Skeletal muscle tissue (tissue), 4 donors: ENCODE results near the gene CHST12. TPM values are rescaled to one million over a fixed set of nuclear protein-coding genes. Genes with fewer than 3 reads are reported as not detected.

Experiments
- H3K27ac ChIP-seq: one replicate; pipeline ENCODE4 v1.7.0; 2013; ENCODE audit warnings: mild to moderate bottlenecking, low read depth, low read length, inconsistent platforms
- H3K27me3 ChIP-seq, 3 donors: one replicate each; pipeline ENCODE4 v1.7.0; 2013; ENCODE audit warnings: low read length in 3 of 3; ENCODE audit not compliant: control insufficient read depth in 3 of 3, insufficient read depth in 3 of 3
- H3K36me3 ChIP-seq, 3 donors: one replicate each; pipeline ENCODE4 v1.7.0; 2013; ENCODE audit warnings: low read length in 3 of 3; ENCODE audit not compliant: control insufficient read depth in 3 of 3, insufficient read depth in 3 of 3
- H3K4me1 ChIP-seq, 3 donors: one replicate each; pipeline ENCODE4 v1.7.0; 2013; ENCODE audit warnings: low read length in 3 of 3, mild to moderate bottlenecking in 3 of 3; ENCODE audit not compliant: control insufficient read depth in 3 of 3, insufficient read depth in 3 of 3
- H3K4me3 ChIP-seq, 3 donors: one replicate each; pipeline ENCODE4 v1.7.0; 2013; ENCODE audit warnings: low read length in 3 of 3
- H3K9ac ChIP-seq, 3 donors: one replicate each; pipeline ENCODE4 v1.7.0; 2013; ENCODE audit warnings: low read length in 3 of 3, mild to moderate bottlenecking in 3 of 3, moderate library complexity in 2 of 3, low read depth in 1 of 3
- H3K9me3 ChIP-seq, 3 donors: one replicate each; pipeline ENCODE4 v1.7.0; 2013; ENCODE audit warnings: low read length in 3 of 3; ENCODE audit not compliant: control insufficient read depth in 3 of 3
- total RNA-seq: library from RNA; depleted of rRNA; stranded (reverse); fragments of >200 nt; gene quantifications from one replicate; pipeline ENCODE4 v1.2.3, GENCODE V29; 2014
- donor health status: Osteomylitis.

CHST12 gene
- total RNA-seq, 1 donor from 2014 or later, result 1.0 TPM

DNA sequence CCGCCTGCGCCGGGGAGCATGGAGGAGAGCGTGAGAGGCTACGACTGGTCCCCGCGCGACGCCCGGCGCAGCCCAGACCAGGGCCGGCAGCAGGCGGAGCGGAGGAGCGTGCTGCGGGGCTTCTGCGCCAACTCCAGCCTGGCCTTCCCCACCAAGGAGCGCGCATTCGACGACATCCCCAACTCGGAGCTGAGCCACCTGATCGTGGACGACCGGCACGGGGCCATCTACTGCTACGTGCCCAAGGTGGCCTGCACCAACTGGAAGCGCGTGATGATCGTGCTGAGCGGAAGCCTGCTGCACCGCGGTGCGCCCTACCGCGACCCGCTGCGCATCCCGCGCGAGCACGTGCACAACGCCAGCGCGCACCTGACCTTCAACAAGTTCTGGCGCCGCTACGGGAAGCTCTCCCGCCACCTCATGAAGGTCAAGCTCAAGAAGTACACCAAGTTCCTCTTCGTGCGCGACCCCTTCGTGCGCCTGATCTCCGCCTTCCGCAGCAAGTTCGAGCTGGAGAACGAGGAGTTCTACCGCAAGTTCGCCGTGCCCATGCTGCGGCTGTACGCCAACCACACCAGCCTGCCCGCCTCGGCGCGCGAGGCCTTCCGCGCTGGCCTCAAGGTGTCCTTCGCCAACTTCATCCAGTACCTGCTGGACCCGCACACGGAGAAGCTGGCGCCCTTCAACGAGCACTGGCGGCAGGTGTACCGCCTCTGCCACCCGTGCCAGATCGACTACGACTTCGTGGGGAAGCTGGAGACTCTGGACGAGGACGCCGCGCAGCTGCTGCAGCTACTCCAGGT lies 29.7 kb downstream of the CHST12 start:
- Histone ChIP-seq H3K36me3 (peaks cover 15 to 23% (median 21%) of the 10 kb centered on the region in 3 donors), H3K4me1 (peaks cover 0 to 5% (median 0%) of the 10 kb centered on the region in 3 donors), H3K27me3 (no peaks in the 10 kb centered on the region), H3K9ac (no peak overlapping the region), H3K9me3 (peaks cover 0 to 9% (median 0%) of the 10 kb centered on the region in 3 donors), H3K27ac (no peak overlapping the region), H3K4me3 (no peak overlapping the region)

DNA sequence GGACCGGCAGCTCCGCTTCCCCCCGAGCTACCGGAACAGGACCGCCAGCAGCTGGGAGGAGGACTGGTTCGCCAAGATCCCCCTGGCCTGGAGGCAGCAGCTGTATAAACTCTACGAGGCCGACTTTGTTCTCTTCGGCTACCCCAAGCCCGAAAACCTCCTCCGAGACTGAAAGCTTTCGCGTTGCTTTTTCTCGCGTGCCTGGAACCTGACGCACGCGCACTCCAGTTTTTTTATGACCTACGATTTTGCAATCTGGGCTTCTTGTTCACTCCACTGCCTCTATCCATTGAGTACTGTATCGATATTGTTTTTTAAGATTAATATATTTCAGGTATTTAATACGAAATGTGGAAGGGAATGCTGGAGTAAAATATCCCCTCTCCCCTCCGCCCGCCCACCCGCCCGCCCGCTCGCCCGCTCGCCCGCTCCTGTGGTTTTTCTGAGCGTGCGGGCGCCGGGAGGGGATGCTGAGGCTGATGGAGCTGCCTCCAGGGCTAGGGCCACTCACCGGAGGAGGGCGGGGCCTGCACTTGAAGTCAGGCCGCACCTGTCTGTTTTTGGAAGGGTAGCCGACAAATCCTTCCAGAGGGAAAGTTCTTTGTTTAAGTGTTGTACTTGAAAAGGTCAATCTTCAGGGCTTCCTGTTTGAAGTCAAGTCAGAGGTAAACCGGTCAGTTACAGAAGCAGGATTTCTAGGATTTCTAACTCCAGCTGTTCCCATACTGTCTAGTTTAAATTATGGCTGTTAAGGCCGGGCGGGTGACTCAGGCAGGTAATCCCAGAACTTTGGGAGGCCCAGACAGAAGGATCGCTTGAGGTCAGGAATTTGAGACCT lies 30.5 kb downstream of the CHST12 start:
- no peaks in the 10 kb centered on the region for H3K27me3 ChIP-seq
- no peak overlapping the region for H3K4me3 ChIP-seq
- H3K9me3 ChIP-seq, result peaks cover 0 to 9% (median 0%) of the 10 kb centered on the region in 3 donors
- no peak overlapping the region for H3K27ac ChIP-seq
- H3K36me3 ChIP-seq, result peaks cover 15 to 23% (median 21%) of the 10 kb centered on the region in 3 donors
- no peak overlapping the region for H3K9ac ChIP-seq
- peaks cover 0 to 9% (median 0%) of the 10 kb centered on the region in 3 donors for H3K4me1 ChIP-seq

DNA sequence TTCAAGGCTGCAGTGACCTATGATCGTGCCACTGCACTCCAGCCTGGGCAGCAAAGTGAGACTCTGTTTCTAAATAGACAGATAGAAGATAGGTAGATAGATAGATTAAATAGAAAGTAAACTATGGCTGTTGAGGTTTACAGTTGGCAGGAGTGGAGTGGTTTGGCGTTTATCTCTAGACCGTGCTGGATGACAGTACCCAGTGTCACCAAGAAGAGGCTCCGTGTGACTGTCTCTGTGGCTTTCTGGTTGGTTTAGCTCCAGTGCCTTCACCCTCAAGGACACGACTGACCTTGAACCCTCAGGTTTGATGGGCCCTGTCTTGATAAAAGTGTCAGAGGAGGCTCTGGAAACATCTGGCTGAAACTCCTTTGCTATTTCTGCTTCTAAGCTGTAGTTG lies 31.7 kb downstream of the CHST12 start:
- peaks cover 0 to 9% (median 0%) of the 10 kb centered on the region in 3 donors for H3K9me3 ChIP-seq
- no peak overlapping the region for H3K9ac ChIP-seq
- H3K27me3 ChIP-seq, result no peaks in the 10 kb centered on the region
- H3K4me1 ChIP-seq, result peaks cover 0 to 11% (median 0%) of the 10 kb centered on the region in 3 donors
- H3K36me3 ChIP-seq, result peaks cover 15 to 23% (median 21%) of the 10 kb centered on the region in 3 donors
- no peak overlapping the region for H3K4me3 ChIP-seq
- no peak overlapping the region for H3K27ac ChIP-seq

- Histone ChIP-seq H3K9me3 (peaks cover 0 to under 1% (median 0%) of the 10 kb centered on the region in 3 donors), H3K4me1 (peaks cover 0 to 13% (median 0%) of the 10 kb centered on the region in 3 donors), H3K9ac (no peak overlapping the region), H3K36me3 (peaks cover 15 to 23% (median 21%) of the 10 kb centered on the region in 3 donors), H3K27ac (no peak overlapping the region), H3K27me3 (no peaks in the 10 kb centered on the region), H3K4me3 (no peak overlapping the region)
Measured at GRCh38 chr7:2436341-2437104, 33.1 kb downstream of the CHST12 start.

DNA sequence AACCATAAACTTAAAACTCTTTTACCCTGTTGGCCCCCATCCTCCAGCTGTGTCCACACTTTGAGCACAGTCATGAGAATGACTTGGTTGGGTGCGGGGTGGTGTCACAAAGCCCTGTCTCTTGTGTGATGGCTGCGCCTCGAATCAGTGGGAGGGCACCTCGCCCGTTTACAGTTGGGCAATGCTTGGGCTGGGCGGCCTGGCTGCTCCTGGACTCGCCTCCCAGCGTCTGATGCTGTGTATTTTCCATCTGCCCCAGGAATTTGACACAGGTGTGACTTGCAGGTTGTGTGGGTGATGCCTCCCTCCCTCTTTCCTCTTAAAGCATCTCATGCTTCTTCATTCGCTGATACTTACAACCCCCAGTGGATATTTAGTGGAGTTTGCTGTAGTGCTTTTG lies 33.7 kb downstream of the CHST12 start:
- H3K4me3 ChIP-seq, result no peak overlapping the region
- no peaks in the 10 kb centered on the region for H3K9me3 ChIP-seq
- H3K4me1 ChIP-seq, result peaks cover 0 to 13% (median 0%) of the 10 kb centered on the region in 3 donors
- no peak overlapping the region for H3K9ac ChIP-seq
- H3K27ac ChIP-seq, result no peak overlapping the region
- H3K36me3 ChIP-seq, result peaks cover 15 to 23% (median 21%) of the 10 kb centered on the region in 3 donors
- no peaks in the 10 kb centered on the region for H3K27me3 ChIP-seq

GRCh38 chr7:2437537-2438148 lies 34.2 kb downstream of the CHST12 start:
- no peak overlapping the region for H3K4me3 ChIP-seq
- H3K27ac ChIP-seq, result no peak overlapping the region
- no peaks in the 10 kb centered on the region for H3K27me3 ChIP-seq
- peaks cover 11 to 21% (median 21%) of the 10 kb centered on the region in 3 donors for H3K36me3 ChIP-seq
- H3K9ac ChIP-seq, result no peak overlapping the region
- peaks cover 0 to 13% (median 0%) of the 10 kb centered on the region in 3 donors for H3K4me1 ChIP-seq
- no peaks in the 10 kb centered on the region for H3K9me3 ChIP-seq

GRCh38 chr7:2438186-2438585 lies 34.8 kb downstream of the CHST12 start:
- H3K27me3 ChIP-seq, result no peaks in the 10 kb centered on the region
- H3K36me3 ChIP-seq, result peaks cover 6 to 16% (median 16%) of the 10 kb centered on the region in 3 donors
- no peak overlapping the region for H3K27ac ChIP-seq
- no peak overlapping the region for H3K4me3 ChIP-seq
- peaks cover 0 to 13% (median 0%) of the 10 kb centered on the region in 3 donors for H3K4me1 ChIP-seq
- no peak overlapping the region for H3K9ac ChIP-seq
- no peaks in the 10 kb centered on the region for H3K9me3 ChIP-seq

- H3K4me3 ChIP-seq, result no peak overlapping the region
- no peak overlapping the region for H3K9ac ChIP-seq
- H3K36me3 ChIP-seq, result peaks cover 0 to 13% (median 10%) of the 10 kb centered on the region in 3 donors
- no peaks in the 10 kb centered on the region for H3K27me3 ChIP-seq
- H3K27ac ChIP-seq, result no peak overlapping the region
- H3K4me1 ChIP-seq, result peaks cover 0 to 13% (median 0%) of the 10 kb centered on the region in 3 donors
- no peaks in the 10 kb centered on the region for H3K9me3 ChIP-seq
Measured at GRCh38 chr7:2438775-2439174, 35.4 kb downstream of the CHST12 start.

DNA sequence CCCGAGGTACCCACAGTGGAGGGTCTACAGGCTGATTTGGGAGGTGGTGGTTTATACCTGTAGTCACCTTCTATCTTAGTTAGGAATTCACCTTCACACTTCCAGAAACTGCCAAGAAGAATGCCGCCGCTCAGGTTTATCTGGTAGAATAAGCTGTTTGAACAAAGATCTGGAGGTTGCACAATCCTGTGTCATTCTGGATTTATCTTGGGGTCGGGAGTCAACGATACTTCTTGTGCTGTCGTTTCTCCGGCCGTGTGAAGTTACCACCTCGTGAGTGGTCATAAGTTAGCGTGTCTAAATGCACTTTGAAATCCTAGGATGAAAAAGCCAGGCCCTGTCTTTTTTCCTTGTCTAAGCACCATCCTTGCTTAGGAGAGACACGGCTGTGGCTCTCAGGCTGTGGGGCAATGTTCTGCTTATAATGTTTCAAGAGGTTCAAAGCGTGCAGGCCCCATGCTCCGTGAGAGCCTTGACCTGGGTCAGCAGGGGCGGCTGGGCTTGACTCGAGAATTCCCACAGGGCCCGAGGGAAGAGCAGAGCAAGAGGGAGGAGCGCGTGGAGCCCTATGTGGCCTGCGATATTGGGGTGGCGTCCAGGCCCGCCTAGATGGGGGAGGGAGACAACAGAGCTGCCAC lies 37.3 kb downstream of the CHST12 start:
- Histone ChIP-seq H3K36me3 (peaks cover 0 to 8% (median 6%) of the 10 kb centered on the region in 3 donors), H3K9ac (no peak overlapping the region), H3K27ac (no peak overlapping the region), H3K4me3 (no peak overlapping the region), H3K4me1 (peaks cover 0 to 13% (median 0%) of the 10 kb centered on the region in 3 donors), H3K9me3 (no peaks in the 10 kb centered on the region), H3K27me3 (no peaks in the 10 kb centered on the region)
